ENCODE measurements around the gene TRIM31. TPM values are rescaled to one million over a fixed set of nuclear protein-coding genes. Genes with fewer than 3 reads are reported as not detected.

The TRIM31 gene
- total RNA-seq, 2 experiments from 2014 or later, result not detected

DNA sequence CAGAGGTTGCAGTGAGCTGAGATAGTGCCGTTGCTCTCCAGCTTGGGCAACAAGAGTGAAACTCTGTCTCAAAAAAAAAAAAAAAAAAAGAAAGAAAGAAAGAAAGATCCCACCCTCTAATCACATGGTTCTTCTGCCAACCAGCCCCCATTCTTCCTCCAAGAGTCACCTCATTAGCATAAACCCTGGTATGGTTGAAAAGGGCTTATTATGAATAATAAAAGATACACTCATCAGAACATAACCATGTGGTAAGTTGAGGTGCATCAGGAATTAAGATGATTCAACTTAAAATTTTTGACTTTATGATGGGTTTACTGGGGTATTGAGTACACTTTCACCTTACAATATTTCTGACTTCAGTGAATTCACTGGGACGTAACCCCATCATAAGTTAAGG is 22.3 kb upstream of the TRIM31 start:
- H3K4me1 ChIP-seq (ENCODE audit: insufficient read depth, low read length, poor library complexity, severe bottlenecking), result peaks cover 4% of the 10 kb centered on the region
- POLR2A ChIA-PET, result interaction anchor here (0.6 kb wide), 1 partner anchor 50 kb away, joined by 5 read pairs; no protein-coding TSS in a partner anchor
- CTCF ChIA-PET (ENCODE audit: unreplicated experiment), result interaction anchor here (0.7 kb wide), 1 partner anchor 78 kb away, joined by 3 read pairs; no protein-coding TSS in a partner anchor
- no peak for TF ChIP-seq CTCF (conservative IDR thresholded peaks at IDR 0.05; ENCODE audit: low read length)
- no peak for TF ChIP-seq EZH2phosphoT487 (IDR thresholded peaks at IDR 0.05; ENCODE audit: borderline replicate concordance, low read depth, low read length)
- H2AFZ ChIP-seq (ENCODE audit: low read length), result no peak overlapping the region
- intact Hi-C loops (cut with micrococcal nuclease; ENCODE audit: unreplicated experiment), result no loop called here
- no peak for DNase-seq (ENCODE audit: low spot score)
- no peak overlapping the region for H3K4me3 ChIP-seq (ENCODE audit: low read depth, low read length, poor library complexity, severe bottlenecking)
- no peaks in the 10 kb centered on the region for H3K9me2 ChIP-seq (ENCODE audit: insufficient read depth, low read length)
- H3K9me3 ChIP-seq (ENCODE audit: low read length), result no peaks in the 10 kb centered on the region
- H3K79me2 ChIP-seq (ENCODE audit: insufficient read depth, low read depth, low read length), result no peaks in the 10 kb centered on the region
- no peak overlapping the region for H3K27ac ChIP-seq (ENCODE audit: low read depth, low read length, poor library complexity, severe bottlenecking)
- no peaks in the 10 kb centered on the region for H4K20me1 ChIP-seq (ENCODE audit: insufficient read depth, low read length)
- no peaks in the 10 kb centered on the region for H3K36me3 ChIP-seq (ENCODE audit: insufficient read depth, low read length)
- no TSS peak for BruUV-seq (replicated peaks)
- H3K4me2 ChIP-seq (ENCODE audit: low read length), result no peak overlapping the region

DNA sequence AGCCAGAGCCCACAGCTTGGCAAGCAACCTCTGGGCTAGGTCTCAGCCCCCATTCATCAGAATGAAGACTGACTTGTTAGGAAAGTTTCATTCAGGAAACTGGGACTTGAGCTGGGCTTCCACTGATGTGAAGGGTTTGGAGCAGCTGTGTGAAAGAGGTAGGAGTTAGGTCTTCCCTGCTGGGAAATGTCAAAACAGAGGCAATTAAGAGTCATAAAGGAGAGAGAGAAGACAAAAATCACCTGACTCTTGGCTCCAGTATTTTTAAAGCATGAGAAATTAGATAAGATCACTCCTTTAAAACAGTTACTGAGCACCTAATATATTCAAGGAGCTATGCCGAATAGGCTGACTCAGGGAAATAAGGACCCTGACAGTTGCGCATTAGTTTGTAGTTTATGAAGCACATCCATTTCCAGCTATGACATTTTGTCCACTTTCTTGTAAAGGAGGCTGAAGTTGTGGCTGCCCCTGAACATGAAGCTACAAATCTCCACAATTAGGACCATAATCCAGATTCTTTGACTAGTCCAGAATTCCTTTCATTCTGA is 19.1 kb upstream of the TRIM31 start:
- ChIA-PET POLR2A (interaction anchor here (1.1 kb wide), 1 partner anchor 29 kb away, joined by 3 read pairs; no protein-coding TSS in a partner anchor), CTCF (ENCODE audit: unreplicated experiment) (interaction anchor here (1.3 kb wide), 1 partner anchor 29 kb away, joined by 3 read pairs; no protein-coding TSS in a partner anchor)
- no peak for DNase-seq (ENCODE audit: low spot score)
- TF ChIP-seq EZH2phosphoT487 (IDR thresholded peaks at IDR 0.05; ENCODE audit: borderline replicate concordance, low read depth, low read length) (no peak), CTCF (conservative IDR thresholded peaks at IDR 0.05; ENCODE audit: low read length) (no peak)
- Histone ChIP-seq H3K4me3 (ENCODE audit: low read depth, low read length, poor library complexity, severe bottlenecking) (no peak overlapping the region), H3K9me2 (ENCODE audit: insufficient read depth, low read length) (no peaks in the 10 kb centered on the region), H3K79me2 (ENCODE audit: insufficient read depth, low read depth, low read length) (no peaks in the 10 kb centered on the region), H3K27ac (ENCODE audit: low read depth, low read length, poor library complexity, severe bottlenecking) (no peak overlapping the region), H3K4me2 (ENCODE audit: low read length) (no peak overlapping the region), H3K9me3 (ENCODE audit: low read length) (no peaks in the 10 kb centered on the region), H4K20me1 (ENCODE audit: insufficient read depth, low read length) (no peaks in the 10 kb centered on the region), H3K36me3 (ENCODE audit: insufficient read depth, low read length) (no peaks in the 10 kb centered on the region), H2AFZ (ENCODE audit: low read length) (no peak overlapping the region), H3K4me1 (ENCODE audit: insufficient read depth, low read length, poor library complexity, severe bottlenecking) (peaks cover 4% of the 10 kb centered on the region)
- intact Hi-C loops (cut with micrococcal nuclease; ENCODE audit: unreplicated experiment), result loop anchor here (1.0 kb wide), 2 partner anchors 29 to 284 kb away; no protein-coding TSS in a partner anchor
- BruUV-seq (replicated peaks), result no TSS peak

Data from OCI-LY7 (cell line).